Stimulated activated CD4-positive, alpha-beta T cell treated with anti-CD3 and anti-CD28 coated beads, Interleukin-2, amount 100 ng/mL, for 24 hours (primary cell): ENCODE measurements around the gene CCR9.
"Not testable (repeated sequence)": the region's sequence is repeated elsewhere in the genome, so short reads cannot be mapped to it uniquely, and the experiment has no call there.

ENCODE experiments used
- DNase-seq, 2 donors: peaks; one replicate each; pipeline ENCODE4 v3.0.0-alpha.2; 2020

Gene CCR9, protein sequence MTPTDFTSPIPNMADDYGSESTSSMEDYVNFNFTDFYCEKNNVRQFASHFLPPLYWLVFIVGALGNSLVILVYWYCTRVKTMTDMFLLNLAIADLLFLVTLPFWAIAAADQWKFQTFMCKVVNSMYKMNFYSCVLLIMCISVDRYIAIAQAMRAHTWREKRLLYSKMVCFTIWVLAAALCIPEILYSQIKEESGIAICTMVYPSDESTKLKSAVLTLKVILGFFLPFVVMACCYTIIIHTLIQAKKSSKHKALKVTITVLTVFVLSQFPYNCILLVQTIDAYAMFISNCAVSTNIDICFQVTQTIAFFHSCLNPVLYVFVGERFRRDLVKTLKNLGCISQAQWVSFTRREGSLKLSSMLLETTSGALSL

DNA sequence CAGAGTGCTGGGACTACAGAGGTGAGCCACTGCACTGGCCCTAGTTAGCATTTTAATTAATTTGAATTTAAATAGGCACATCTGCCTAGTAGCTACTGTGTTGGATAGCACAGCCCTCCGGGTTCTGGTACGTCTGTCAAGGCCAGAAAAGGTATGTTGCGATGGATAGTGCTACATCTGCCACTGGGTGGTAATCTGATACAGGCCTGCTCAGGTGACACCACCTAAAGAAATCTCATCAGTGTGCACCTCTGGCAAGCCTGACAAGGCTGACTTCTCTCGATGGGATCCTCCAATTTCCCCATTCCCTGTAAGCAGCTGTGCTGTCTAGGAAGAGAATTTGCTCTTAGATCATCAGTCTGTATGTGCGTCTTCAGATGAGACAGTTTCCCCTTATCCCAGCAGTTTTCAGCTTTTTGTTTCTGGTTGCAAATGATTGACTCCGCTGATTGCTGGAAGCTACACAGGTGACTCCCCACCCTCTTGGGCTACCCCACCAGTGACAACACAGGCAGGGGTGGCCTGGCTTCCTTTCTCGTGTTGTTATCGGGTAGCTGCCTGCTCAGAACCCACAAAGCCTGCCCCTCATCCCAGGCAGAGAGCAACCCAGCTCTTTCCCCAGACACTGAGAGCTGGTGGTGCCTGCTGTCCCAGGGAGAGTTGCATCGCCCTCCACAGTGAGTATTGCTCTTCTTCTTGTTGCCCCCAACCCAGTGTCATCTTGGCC lies at the start of gene CCR9:
Gene CCR9, plus strand, starts transcription at position 565 of the 727 bp plus-strand sequence. CDS start 8,391 bp downstream, outside the sequence.
- DNase-seq = no peak

DNA sequence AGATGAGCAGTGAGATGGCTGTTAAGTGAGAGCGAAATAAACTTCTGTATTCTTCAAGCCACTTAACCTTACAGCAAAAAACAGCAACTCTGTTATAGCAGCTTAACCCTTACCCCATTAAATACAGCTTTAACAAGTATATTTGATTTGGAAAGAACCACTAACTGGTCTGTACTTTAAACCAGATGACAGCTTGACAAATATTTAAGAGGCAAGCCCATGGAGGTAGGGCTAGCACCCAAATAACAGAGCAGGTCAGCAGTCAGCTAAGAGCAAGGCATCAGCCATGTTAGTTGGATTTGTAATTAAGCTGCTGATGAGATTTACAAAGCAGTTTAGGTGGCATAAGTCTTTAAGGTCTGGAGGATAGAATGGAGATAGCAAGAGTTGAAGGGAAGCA lies 47.9 kb upstream of the CCR9 start:
- no peak for DNase-seq

DNA sequence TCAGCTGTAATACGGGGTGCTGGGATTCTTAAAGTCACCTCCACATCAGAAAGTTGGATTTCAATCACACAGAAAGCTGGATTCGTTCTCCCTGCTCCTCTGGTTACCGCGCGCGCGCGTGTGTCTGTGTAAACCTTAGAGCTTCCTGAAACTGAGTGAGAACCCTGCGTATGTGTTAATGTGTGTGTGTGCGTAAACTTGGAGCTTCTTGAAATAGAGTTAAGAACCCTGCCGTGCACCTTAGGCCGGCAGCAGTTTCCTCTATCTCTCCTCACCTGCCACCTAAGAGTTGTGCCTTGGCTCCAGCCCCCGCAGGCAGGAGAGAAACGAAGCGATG lies 45.0 kb upstream of the CCR9 start:
- peak in 1 of 2 donors; percentile 31 for DNase-seq

GRCh38 chr3:45841757-45842491 lies 44.4 kb upstream of the CCR9 start, which contains the start of gene LZTFL1:
LZTFL1 (minus strand) TSS chr3:45842119; CDS start chr3:45841991, 128 bp downstream.
- DNase-seq = peak; percentile 87 to 89

DNA sequence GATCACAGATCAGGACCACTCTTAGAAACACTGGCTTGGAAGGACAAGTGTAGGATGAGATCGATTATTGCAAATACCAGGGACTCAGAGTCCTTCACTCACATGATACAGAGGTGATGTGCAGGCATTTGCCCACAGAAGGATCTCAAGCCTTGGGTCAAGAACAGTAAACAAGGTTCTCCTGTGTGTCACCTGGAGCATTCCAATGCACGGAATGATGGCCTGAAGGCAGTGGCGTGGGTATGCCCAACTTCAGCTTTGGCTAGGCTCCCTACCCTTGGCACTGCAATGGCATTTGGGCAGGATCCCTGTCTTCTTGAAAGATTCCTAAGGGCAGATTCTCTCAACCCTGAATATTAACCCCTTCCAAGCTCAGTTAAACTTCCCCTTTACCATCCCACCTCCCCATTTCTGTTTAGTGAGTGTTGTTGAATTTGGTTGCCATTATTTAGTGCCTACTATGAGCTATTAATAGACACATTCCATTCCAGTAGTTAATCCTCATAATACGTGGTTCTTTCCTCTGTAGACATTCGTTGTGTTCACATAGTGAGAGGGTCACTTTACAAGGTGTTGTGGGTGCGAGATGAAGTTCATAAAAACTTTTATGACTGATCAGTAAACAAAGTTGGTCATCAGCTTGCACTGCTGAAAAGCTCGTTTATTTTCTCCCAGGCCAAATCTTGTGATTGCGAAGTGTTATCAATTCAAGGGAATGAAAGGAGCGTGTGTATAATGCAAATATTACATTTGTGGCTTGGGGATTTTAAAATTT lies 43.3 kb upstream of the CCR9 start:
- no peak for DNase-seq

DNA sequence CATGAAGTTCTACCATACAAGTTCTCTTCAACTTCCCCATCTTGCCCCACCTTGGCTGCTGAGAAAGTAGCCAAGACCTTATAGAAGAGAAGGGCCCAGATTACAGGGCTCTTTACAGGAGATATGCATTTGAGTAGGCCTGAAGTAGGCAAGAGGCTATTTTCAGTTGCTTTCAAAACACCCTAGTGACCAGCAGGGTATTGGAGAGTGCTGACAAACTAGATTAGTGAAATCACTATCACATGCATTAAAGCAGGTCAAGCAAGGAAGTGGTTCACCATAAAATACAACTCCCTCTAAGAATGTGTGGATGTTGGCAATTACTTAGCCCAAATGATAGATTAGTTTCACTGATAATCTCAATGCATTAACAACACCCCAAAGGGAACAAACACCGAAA lies 41.7 kb upstream of the CCR9 start:
- DNase-seq = no peak

- no peak for DNase-seq
Measured at GRCh38 chr3:45848392-45848791, 38.0 kb upstream of the CCR9 start.

- DNase-seq = no peak
Measured at GRCh38 chr3:45852828-45853227, 33.5 kb upstream of the CCR9 start.

- DNase-seq = not testable (repeated sequence)
Measured at GRCh38 chr3:45856323-45856722, 30.0 kb upstream of the CCR9 start.

DNA sequence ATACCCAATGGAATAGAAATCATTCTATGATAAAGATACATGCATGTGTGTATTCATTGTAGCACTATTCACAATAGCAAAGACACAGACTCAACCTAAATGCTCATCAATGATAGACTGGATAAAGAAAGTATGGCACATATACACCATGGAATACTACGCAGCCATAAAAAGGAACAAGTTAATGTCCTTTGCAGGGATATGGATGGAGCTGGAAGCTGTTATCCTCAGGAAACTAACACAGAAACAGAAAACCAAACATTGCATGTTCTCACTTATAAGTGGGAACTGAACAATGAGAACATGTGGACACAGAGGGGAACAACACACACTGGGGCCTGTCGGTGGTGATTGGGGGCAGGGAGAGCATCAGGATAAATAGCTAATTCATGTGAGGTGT lies 29.3 kb upstream of the CCR9 start:
- not testable (repeated sequence) for DNase-seq

DNA sequence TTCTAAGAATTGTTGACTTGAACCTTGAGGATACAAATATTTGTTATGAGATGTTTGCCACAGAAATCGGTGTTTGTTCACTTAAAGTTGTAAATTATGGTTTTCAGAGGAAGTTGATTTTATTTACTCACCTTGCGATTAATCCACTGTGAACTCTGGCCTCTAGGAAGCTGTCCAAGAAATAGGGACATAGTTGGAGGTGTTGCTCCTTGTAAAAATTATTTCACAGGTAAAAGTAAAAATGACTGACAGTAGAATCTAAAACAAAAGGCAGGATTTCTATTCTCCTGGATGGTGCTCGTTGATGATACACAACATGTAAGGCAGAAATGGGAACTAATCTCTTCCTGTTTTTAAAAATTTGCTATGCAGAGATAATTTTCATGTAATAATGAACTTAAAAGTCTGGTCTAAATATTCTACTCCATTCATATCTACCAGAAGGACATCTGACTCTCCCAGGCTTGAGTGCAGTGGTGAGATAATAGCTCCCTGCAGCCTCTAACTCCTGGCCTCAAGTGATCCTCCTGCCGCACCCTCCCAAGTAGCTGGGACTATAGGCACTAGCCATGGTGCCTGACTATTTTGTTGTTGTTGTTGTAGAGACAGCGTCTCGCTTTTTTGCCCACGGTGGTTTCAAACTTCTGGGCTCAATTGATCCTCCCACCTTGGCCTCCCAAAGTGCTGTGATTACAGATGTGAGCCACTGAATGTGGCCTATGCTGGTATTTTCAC lies 27.4 kb upstream of the CCR9 start:
- DNase-seq = no peak

DNA sequence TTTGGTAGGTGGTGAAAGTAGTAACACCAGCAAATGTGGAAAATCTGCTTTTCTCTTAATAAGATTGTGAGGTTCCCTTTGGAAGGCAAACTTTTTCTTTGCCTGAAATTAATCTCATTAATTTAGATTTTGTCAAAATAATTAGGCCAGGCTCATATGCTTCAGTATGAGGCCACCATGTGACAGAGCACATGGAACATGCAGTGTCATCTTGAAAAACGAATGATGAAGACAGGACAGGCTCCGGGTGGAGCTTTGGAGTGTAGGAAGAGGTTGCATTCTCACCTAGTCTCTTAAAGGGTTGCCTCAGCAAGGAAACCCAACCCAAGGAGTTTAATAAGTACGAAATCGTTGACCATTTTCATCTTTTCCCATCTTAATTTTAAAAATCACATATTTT lies 25.9 kb upstream of the CCR9 start:
- DNase-seq = no peak

DNA sequence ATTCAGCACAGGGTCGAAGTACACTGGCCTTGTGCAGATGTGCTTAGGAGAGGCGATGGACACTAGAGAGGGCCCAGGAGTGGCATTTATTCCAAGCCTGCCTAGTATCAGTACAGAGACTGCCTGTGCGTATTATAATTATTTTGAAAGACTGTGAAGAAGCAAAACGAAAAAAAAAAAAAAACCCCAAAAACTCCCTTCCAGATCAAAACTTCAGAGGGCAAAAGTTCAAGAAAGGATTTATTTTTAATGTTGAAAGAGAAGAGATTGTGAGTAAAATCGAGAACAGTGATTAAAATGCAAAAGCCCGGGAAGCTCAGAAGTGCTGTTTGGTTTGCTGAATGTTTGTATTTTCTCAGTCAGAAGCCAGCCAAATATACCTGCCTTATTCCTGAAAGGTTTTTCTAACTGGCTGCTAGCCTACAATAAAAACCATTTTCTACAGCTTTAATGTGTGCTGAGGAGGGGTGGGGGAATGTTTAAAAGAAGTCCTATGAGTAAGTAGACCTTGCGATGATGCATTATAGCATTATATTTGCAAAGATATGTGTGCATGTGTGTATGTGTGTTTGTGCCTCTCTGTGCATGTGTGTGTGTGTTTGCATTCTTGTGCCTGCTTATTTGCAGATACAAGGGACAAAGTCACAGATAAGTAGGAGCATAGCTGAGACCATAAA lies 25.2 kb upstream of the CCR9 start:
- no peak for DNase-seq

GRCh38 chr3:45864760-45865519 lies 21.4 kb upstream of the CCR9 start:
- peak; percentile 25 to 31 for DNase-seq

DNA sequence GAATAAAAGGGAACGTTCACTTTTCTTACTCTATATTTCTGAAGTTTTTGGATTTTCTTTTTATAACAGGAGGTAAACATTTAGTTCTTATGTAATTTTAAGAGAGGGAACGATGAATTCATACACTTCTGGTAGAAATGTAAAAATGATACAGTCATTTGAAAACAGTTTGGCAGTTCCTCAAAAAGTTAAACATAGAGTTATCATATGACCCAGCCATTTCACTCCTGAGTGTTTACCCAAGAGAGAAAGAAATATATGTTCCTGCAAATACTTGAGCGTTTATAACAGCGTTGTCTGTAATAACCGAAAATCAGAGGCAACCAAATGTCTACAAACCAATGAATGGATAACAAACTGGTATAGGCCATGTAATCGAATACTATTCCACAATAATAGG lies 20.8 kb upstream of the CCR9 start:
- DNase-seq = no peak

GRCh38 chr3:45868213-45868612 lies 18.1 kb upstream of the CCR9 start:
- DNase-seq = no peak

DNA sequence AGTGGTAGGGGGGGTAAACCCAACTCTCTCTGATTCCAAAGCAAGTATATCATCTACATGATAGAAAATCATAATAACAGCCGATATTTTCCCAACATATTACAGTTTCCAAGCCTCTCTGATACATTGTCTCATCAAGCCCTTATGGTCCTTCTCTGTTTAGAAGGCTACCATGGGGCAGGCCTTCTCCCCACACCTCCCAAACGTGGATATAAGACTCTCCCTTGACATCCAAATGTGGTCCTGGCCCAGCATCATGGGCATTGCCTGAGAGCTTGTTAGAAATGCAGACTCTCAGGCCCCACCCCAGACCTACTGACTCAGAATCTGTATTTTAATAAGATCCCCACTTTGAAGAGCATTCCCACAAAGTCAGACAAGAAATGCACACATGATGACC lies 17.7 kb upstream of the CCR9 start:
- DNase-seq = no peak

- no peak for DNase-seq
Measured at GRCh38 chr3:45869638-45870037, 16.7 kb upstream of the CCR9 start.

DNA sequence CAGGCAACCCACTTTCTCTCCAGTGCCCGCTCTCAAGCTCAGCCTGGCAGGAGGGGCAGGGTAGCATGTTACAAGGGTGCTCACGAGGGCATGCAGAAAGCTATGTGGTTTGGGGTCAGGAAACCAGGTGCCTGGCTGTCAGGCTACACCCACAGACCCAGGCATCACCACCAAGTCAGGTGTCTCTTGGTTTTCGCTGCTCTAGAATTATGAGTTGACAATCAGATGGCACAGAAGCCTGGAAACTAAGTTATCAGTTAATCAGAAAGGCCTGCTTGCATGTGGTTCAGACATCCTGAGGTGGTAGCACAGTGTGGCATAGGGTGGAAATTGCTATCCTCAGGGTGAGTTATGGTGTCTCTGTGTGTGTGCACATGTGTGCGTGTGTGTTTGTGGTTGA lies 16.2 kb upstream of the CCR9 start:
- DNase-seq = peak; percentile 29 to 51

- DNase-seq = no peak
Measured at GRCh38 chr3:45871780-45872179, 14.6 kb upstream of the CCR9 start.

- DNase-seq = no peak
Measured at GRCh38 chr3:45872569-45872968, 13.8 kb upstream of the CCR9 start.
